ENCODE measurements around the gene SLC9A9. TPM values are rescaled to one million over a fixed set of nuclear protein-coding genes. Genes with fewer than 3 reads are reported as not detected.

The SLC9A9 gene
- total and polyA plus RNA-seq, 2 of the 8 experiments (the other 6 are each of a cell fraction or from before 2014, with no cell fraction given): 0.48 to 1.1 TPM

DNA sequence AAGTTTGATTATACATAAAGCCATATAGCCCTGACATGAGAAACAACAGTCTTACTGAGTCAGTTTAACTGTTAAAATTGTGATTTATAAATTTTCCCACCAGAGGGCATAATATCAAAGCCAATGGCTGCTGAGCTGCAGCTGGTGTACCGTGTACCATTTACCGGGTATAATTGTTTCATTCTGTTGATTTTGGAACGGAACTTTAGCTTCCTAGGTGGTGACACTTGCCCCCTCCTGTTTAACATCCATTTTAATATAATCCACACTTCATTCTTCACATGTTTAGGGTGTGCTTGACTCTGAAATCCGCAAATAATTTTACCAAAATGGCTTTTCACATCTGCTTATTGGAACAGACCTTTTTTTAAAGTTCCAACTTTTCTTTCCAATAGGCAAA, 72.8 kb downstream of the SLC9A9 start:
- CTCF ChIA-PET (ENCODE audit: partially characterized antibody): interaction anchor here (0.6 to 2.1 kb wide), 11 partner anchors 8 to 533 kb away, joined by 3 to 8 read pairs (median 4); no protein-coding TSS in a partner anchor
- 43% methylated on average over 4 of the region's 4 CpGs; no CpG with 5 or more reads in 1 of the 2 experiments for WGBS, 2 experiments (ENCODE audit: extremely low coverage in 1 of 2, insufficient coverage in 1 of 2, insufficient read length in 1 of 2, insufficient replicate concordance in 2 of 2, low coverage in 1 of 2, low lambda C conversion rate in 2 of 2, missing lambda C conversion rate in 1 of 2)

More for the DNA sequence above, 72.8 kb downstream of the SLC9A9 start:
- Histone ChIP-seq H4K8ac (ENCODE audit: extremely low read depth, insufficient read depth, low read length) (no peak overlapping the region), H3K23me2 (ENCODE audit: low read depth, low read length) (no peaks in the 10 kb centered on the region), H2BK15ac (ENCODE audit: low read length) (no peak overlapping the region), H2AFZ (ENCODE audit: low read length) (no peak overlapping the region), H3K56ac (replicated peaks; ENCODE audit: insufficient read length, low read depth, low read length) (no peak overlapping the region), H3K4me1 (replicated peaks in 1 of 4; ENCODE audit: control insufficient read depth in 3 of 4, insufficient read depth in 4 of 4, low read length in 3 of 4) (no peaks in the 10 kb centered on the region), H2BK5ac (ENCODE audit: low read depth, low read length) (no peak overlapping the region), H3K4me2 (ENCODE audit: insufficient read depth in 1 of 2, low read depth in 2 of 2, low read length in 2 of 2) (no peak overlapping the region), H2BK20ac (ENCODE audit: low read length) (no peak overlapping the region), H3K4me3 (ENCODE audit: extremely low read depth in 1 of 4, insufficient read depth in 2 of 4, low read depth in 3 of 4, low read length in 4 of 4) (no peak overlapping the region), H3K79me1 (ENCODE audit: low read depth, low read length) (no peaks in the 10 kb centered on the region), H2AK5ac (ENCODE audit: low read depth, low read length) (no peak overlapping the region), H4K20me1 (replicated peaks in 1 of 2; ENCODE audit: control insufficient read depth in 1 of 2, insufficient read depth in 2 of 2, low read length in 2 of 2) (no peaks in the 10 kb centered on the region), H4K91ac (replicated peaks; ENCODE audit: insufficient read length, low read length) (no peak overlapping the region), H3K9me3 (ENCODE audit: insufficient read depth in 2 of 2, low read depth in 1 of 2, low read length in 1 of 2) (no peaks in the 10 kb centered on the region), H2BK12ac (ENCODE audit: low read depth, low read length) (no peak overlapping the region), H3K27ac (ENCODE audit: low read depth, low read length) (no peak overlapping the region), H3K9ac (replicated peaks in 1 of 4; ENCODE audit: extremely low read depth in 1 of 4, low read depth in 3 of 4, low read length in 3 of 4) (no peak overlapping the region), H3K23ac (ENCODE audit: insufficient read length) (no peak overlapping the region), H3K18ac (ENCODE audit: extremely low read depth, low read length) (no peak overlapping the region), H2BK120ac (replicated peaks; ENCODE audit: low read depth, low read length) (no peak overlapping the region), H3K27me3 (replicated peaks in 1 of 4; ENCODE audit: control insufficient read depth in 3 of 4, extremely low read depth in 1 of 4, insufficient read depth in 3 of 4, low read length in 3 of 4) (no peaks in the 10 kb centered on the region), H3K4ac (replicated peaks; ENCODE audit: insufficient read length, low read depth, low read length) (no peak overlapping the region), H3K14ac (ENCODE audit: insufficient read length) (no peak overlapping the region), H3K36me3 (ENCODE audit: control insufficient read depth in 2 of 4, insufficient read depth in 4 of 4, low read length in 3 of 4) (no peaks in the 10 kb centered on the region), H4K5ac (ENCODE audit: insufficient read length, low read depth, low read length) (no peak overlapping the region), H3K79me2 (ENCODE audit: control insufficient read depth in 1 of 2, insufficient read depth in 2 of 2, low read length in 2 of 2) (no peaks in the 10 kb centered on the region)
- DNase-seq (ENCODE audit: low read depth in 1 of 2, low spot score in 2 of 2) (no peak), FAIRE-seq (peak; percentile 39)
- TF ChIP-seq RAD21 (IDR thresholded peaks at IDR 0.05 in 1 of 2, conservative IDR thresholded peaks at IDR 0.05 in 1 of 2; ENCODE audit: low read depth in 2 of 2, low read length in 2 of 2): peak; percentile 80 to 81
- TF ChIP-seq SIRT6 (IDR thresholded peaks at IDR 0.05; ENCODE audit: low read length): no peak
- TF ChIP-seq, protein P1, sequence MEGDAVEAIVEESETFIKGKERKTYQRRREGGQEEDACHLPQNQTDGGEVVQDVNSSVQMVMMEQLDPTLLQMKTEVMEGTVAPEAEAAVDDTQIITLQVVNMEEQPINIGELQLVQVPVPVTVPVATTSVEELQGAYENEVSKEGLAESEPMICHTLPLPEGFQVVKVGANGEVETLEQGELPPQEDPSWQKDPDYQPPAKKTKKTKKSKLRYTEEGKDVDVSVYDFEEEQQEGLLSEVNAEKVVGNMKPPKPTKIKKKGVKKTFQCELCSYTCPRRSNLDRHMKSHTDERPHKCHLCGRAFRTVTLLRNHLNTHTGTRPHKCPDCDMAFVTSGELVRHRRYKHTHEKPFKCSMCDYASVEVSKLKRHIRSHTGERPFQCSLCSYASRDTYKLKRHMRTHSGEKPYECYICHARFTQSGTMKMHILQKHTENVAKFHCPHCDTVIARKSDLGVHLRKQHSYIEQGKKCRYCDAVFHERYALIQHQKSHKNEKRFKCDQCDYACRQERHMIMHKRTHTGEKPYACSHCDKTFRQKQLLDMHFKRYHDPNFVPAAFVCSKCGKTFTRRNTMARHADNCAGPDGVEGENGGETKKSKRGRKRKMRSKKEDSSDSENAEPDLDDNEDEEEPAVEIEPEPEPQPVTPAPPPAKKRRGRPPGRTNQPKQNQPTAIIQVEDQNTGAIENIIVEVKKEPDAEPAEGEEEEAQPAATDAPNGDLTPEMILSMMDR (IDR thresholded peaks at IDR 0.05; ENCODE audit: control extremely low read depth in 1 of 3, insufficient read depth in 1 of 3, low read depth in 1 of 3, low read length in 3 of 3): peak in 2 of 3 experiments; percentile 46 to 54; a peak in 2 of 4 replicates
- TF ChIP-seq SRF (IDR thresholded peaks at IDR 0.05; ENCODE audit: low read depth, low read length): no peak
- POLR2A ChIA-PET (ENCODE audit: partially characterized antibody): interaction anchor here (1.1 kb wide), 1 partner anchor 196 kb away, joined by 3 read pairs; the partner anchor contains the start of gene DIPK2A
